Left kidney (tissue), 2 donors: Measurements from ENCODE around the gene PCDHGA11. TPM values are rescaled to one million over a fixed set of nuclear protein-coding genes. Genes with fewer than 3 reads are reported as not detected.
"Not testable (repeated sequence)": the region's sequence is repeated elsewhere in the genome, so short reads cannot be mapped to it uniquely, and the experiment has no call there.

Source experiments
- DNase-seq: peaks from one replicate; pipeline ENCODE4 v3.0.0-alpha.2; 2013
- polyA plus RNA-seq: library from polyadenylated mRNA; unstranded; fragments of 120-200 nt; gene quantifications from one replicate; pipeline ENCODE4 v1.2.1, GENCODE V29; 2013; ENCODE audit not compliant: insufficient read length

PCDHGA11 gene
- polyA plus RNA-seq, 1 donor = 5.1 TPM

DNA sequence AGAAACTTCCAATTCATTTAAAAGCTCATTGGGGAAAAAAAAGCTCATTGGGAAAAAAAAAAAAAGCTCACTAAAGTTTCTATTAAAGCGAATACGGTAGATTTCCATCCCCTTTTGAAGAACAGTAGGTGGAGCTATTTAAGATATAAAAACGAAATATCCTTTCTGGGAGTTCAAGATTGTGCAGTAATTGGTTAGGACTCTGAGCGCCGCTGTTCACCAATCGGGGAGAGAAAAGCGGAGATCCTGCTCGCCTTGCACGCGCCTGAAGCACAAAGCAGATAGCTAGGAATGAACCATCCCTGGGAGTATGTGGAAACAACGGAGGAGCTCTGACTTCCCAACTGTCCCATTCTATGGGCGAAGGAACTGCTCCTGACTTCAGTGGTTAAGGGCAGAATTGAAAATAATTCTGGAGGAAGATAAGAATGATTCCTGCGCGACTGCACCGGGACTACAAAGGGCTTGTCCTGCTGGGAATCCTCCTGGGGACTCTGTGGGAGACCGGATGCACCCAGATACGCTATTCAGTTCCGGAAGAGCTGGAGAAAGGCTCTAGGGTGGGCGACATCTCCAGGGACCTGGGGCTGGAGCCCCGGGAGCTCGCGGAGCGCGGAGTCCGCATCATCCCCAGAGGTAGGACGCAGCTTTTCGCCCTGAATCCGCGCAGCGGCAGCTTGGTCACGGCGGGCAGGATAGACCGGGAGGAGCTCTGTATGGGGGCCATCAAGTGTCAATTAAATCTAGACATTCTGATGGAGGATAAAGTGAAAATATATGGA, 9.7 kb downstream of the PCDHGA11 start, which contains the start of gene PCDHGA12:
Gene PCDHGA12, plus strand, starts transcription at position 176 of the 782 bp plus-strand sequence. Its CDS starts 253 bp downstream, at position 429.
- DNase-seq = no peak

DNA sequence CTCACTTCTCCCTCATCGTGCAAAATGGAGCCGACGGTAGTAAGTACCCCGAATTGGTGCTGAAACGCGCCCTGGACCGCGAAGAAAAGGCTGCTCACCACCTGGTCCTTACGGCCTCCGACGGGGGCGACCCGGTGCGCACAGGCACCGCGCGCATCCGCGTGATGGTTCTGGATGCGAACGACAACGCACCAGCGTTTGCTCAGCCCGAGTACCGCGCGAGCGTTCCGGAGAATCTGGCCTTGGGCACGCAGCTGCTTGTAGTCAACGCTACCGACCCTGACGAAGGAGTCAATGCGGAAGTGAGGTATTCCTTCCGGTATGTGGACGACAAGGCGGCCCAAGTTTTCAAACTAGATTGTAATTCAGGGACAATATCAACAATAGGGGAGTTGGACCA, 10.4 kb downstream of the PCDHGA11 start:
- no peak for DNase-seq

DNA sequence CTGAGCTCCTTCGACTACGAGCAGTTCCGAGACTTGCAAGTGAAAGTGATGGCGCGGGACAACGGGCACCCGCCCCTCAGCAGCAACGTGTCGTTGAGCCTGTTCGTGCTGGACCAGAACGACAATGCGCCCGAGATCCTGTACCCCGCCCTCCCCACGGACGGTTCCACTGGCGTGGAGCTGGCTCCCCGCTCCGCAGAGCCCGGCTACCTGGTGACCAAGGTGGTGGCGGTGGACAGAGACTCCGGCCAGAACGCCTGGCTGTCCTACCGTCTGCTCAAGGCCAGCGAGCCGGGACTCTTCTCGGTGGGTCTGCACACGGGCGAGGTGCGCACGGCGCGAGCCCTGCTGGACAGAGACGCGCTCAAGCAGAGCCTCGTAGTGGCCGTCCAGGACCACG, 11.5 kb downstream of the PCDHGA11 start:
- not testable (repeated sequence) for DNase-seq

- not testable (repeated sequence) for DNase-seq
These were observed 11.9 kb downstream of the PCDHGA11 start for GRCh38 chr5:141432726-141433125.

DNA sequence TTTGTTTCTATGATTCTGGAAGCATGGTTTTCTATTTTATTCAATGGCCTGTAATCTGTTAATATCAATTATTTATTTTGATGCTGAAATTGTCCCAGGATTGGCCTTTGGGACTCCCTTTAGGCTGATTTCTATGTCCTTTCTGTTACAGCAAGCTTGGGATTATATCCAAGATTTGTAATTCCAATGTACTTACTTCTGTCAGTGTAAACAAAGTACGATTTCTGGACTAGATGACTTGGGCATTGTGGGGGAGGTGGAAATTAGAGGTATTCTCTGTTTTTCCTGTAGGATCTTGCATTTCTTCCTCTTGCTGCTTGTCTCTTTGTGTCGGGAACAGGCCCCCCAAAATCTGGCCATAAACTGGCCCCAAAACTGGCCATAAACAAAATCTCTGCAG, 13.2 kb downstream of the PCDHGA11 start:
- no peak for DNase-seq

- DNase-seq = no peak
These were observed 16.4 kb downstream of the PCDHGA11 start for GRCh38 chr5:141437221-141437620.

DNA sequence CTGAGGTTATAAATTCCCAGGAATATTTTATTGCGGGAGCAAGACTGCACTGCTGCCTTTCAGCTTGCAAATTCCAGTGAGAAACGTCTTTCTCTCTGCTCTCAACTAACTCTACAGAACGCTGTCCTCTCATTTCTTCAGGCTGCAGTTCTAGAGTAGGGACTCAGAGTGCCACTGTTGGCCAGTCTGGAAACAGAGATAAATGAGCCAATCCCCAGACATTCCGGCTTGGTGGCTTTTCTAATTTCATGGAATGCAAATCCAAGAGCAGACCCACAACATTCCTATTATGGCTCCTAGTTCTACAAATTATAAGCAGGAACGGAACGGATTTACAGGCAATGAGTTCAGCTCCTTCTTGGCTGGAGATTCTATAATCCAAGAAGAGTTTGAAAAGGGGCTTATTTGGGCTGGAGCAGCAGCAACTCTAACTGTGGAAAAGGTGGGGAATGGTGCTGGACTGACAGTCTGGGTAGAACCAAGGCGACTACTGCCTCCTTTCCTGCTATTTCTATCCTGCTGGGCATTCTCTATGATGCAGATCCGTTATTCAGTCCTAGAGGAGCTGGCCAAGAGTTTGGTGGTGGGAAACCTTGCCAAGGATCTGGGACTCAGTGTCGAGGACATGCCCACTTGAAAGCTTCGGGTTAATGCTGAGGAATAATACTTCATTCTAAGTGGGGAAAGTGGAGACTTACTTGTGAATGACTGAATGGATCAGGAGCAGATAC, 18.7 kb downstream of the PCDHGA11 start:
- DNase-seq = no peak

- no peak for DNase-seq
These were observed 19.5 kb downstream of the PCDHGA11 start for GRCh38 chr5:141440341-141440740.

GRCh38 chr5:141441571-141442170, 20.8 kb downstream of the PCDHGA11 start:
- DNase-seq = no peak

DNA sequence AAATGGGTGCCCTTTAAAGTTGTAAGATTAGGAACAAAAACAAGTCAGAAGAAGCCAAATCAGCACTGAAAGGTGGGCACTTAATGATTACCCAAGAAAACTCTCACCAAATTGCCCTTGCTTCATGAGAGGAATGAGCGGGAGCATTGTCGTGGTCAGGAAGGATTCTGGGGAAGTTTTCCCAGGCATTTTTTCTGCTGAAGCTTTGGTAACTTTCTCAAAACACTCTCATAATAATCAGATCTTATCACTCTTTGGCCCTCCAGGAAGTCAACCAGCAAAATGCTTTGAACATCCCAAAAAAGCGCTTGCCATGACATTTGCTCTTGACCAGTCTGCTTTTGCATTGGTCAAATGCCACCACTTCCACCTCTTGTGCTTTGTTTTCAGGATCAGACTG, 44.5 kb downstream of the PCDHGA11 start:
- no peak for DNase-seq

Other genes with a start within 250 kb of the PCDHGA11 start
- 4.5 TPM for gene PCDHB7, start 248.4 kb upstream of the PCDHGA11 start, polyA plus RNA-seq
- 2.6 TPM for gene PCDHB8, start 243.3 kb upstream of the PCDHGA11 start, polyA plus RNA-seq
- gene PCDHB16, start 238.7 kb upstream of the PCDHGA11 start, polyA plus RNA-seq = 8.1 TPM
- gene PCDHB9, start 233.9 kb upstream of the PCDHGA11 start, polyA plus RNA-seq = 4.3 TPM
- 7.2 TPM for gene PCDHB10, start 228.7 kb upstream of the PCDHGA11 start, polyA plus RNA-seq
- gene PCDHB11, start 221.4 kb upstream of the PCDHGA11 start, polyA plus RNA-seq = 4.4 TPM
- gene PCDHB12, start 212.3 kb upstream of the PCDHGA11 start, polyA plus RNA-seq = 4.6 TPM
- gene PCDHB13, start 207.1 kb upstream of the PCDHGA11 start, polyA plus RNA-seq = 9.3 TPM
- 11.3 TPM for gene PCDHB14, start 197.7 kb upstream of the PCDHGA11 start, polyA plus RNA-seq
- 12.5 TPM for gene PCDHB15, start 175.7 kb upstream of the PCDHGA11 start, polyA plus RNA-seq
- gene SLC25A2, start 117.0 kb upstream of the PCDHGA11 start, polyA plus RNA-seq = 0.23 TPM
- 154 TPM for gene TAF7, start 100.3 kb upstream of the PCDHGA11 start, polyA plus RNA-seq
- 1.1 TPM for gene PCDHGA1, start 90.5 kb upstream of the PCDHGA11 start, polyA plus RNA-seq
- 6.8 TPM for gene PCDHGA2, start 82.3 kb upstream of the PCDHGA11 start, polyA plus RNA-seq
- gene PCDHGA3, start 77.2 kb upstream of the PCDHGA11 start, polyA plus RNA-seq = 2.9 TPM
- 1.9 TPM for gene PCDHGB1, start 71.0 kb upstream of the PCDHGA11 start, polyA plus RNA-seq
- gene PCDHGA4, start 66.0 kb upstream of the PCDHGA11 start, polyA plus RNA-seq = 2.6 TPM
- gene PCDHGB2, start 61.1 kb upstream of the PCDHGA11 start, polyA plus RNA-seq = 4.0 TPM
- gene PCDHGA5, start 56.9 kb upstream of the PCDHGA11 start, polyA plus RNA-seq = 2.7 TPM
- gene PCDHGB3, start 50.8 kb upstream of the PCDHGA11 start, polyA plus RNA-seq = 2.8 TPM
- gene PCDHGA6, start 47.2 kb upstream of the PCDHGA11 start, polyA plus RNA-seq = 8.1 TPM
- gene PCDHGA7, start 38.3 kb upstream of the PCDHGA11 start, polyA plus RNA-seq = 2.2 TPM
- 7.6 TPM for gene PCDHGB4, start 33.4 kb upstream of the PCDHGA11 start, polyA plus RNA-seq
- gene PCDHGA8, start 28.4 kb upstream of the PCDHGA11 start, polyA plus RNA-seq = 0.60 TPM
- 10.9 TPM for gene PCDHGB5, start 23.1 kb upstream of the PCDHGA11 start, polyA plus RNA-seq
- 6.5 TPM for gene PCDHGA9, start 18.3 kb upstream of the PCDHGA11 start, polyA plus RNA-seq
- gene PCDHGB6, start 13.0 kb upstream of the PCDHGA11 start, polyA plus RNA-seq = 7.3 TPM
- 3.7 TPM for gene PCDHGA10, start 8.1 kb upstream of the PCDHGA11 start, polyA plus RNA-seq
- 17.3 TPM for gene PCDHGB7, start 3.4 kb upstream of the PCDHGA11 start, polyA plus RNA-seq
- gene PCDHGA12, start 9.5 kb downstream of the PCDHGA11 start, polyA plus RNA-seq = 1.5 TPM
- gene PCDHGC3, start 54.9 kb downstream of the PCDHGA11 start, polyA plus RNA-seq = 99.2 TPM
- gene PCDHGC4, start 64.0 kb downstream of the PCDHGA11 start, polyA plus RNA-seq = 4.4 TPM
- gene PCDHGC5, start 68.0 kb downstream of the PCDHGA11 start, polyA plus RNA-seq = 0.81 TPM
- gene DIAPH1, start 197.9 kb downstream of the PCDHGA11 start, polyA plus RNA-seq = 80.0 TPM
- gene HDAC3, start 215.8 kb downstream of the PCDHGA11 start, polyA plus RNA-seq = 122 TPM
- 1.1 TPM for gene RELL2, start 215.9 kb downstream of the PCDHGA11 start, polyA plus RNA-seq
- 17.3 TPM for gene FCHSD1, start 230.4 kb downstream of the PCDHGA11 start, polyA plus RNA-seq